EL (cell line): ENCODE data around the gene TATDN2.

Experiments
- DNase-seq: peaks from one replicate; pipeline ENCODE4 v3.0.0-alpha.2; 2016

Gene TATDN2

GRCh38 chr3:10248184-10248983 is at the start of gene TATDN2:
Gene TATDN2 (plus strand): TSS chr3:10248459. CDS start chr3:10249201, 742 bp downstream.
- peak; percentile 96 for DNase-seq

GRCh38 chr3:10198761-10199649 is 49.3 kb upstream of the TATDN2 start:
- DNase-seq: peak; percentile 70

- DNase-seq: peak; percentile 28
Measured at GRCh38 chr3:10204921-10205320, 43.3 kb upstream of the TATDN2 start.

- DNase-seq: peak; percentile 95
Measured at GRCh38 chr3:10205451-10206165, 42.7 kb upstream of the TATDN2 start.

- DNase-seq: no peak
Measured at GRCh38 chr3:10206166-10206511, 42.1 kb upstream of the TATDN2 start.

GRCh38 chr3:10213156-10213792 is 35.0 kb upstream of the TATDN2 start:
- DNase-seq: no peak

- no peak for DNase-seq
Measured at GRCh38 chr3:10215578-10216368, 32.5 kb upstream of the TATDN2 start.

GRCh38 chr3:10217359-10217758 is 30.9 kb upstream of the TATDN2 start:
- no peak for DNase-seq

GRCh38 chr3:10219737-10220136 is 28.5 kb upstream of the TATDN2 start:
- no peak for DNase-seq

- no peak for DNase-seq
Measured at GRCh38 chr3:10223676-10224639, 24.3 kb upstream of the TATDN2 start.

- peak; percentile 78 for DNase-seq
Measured at GRCh38 chr3:10224794-10225665, 23.2 kb upstream of the TATDN2 start.

- DNase-seq: no peak
Measured at GRCh38 chr3:10226293-10226692, 22.0 kb upstream of the TATDN2 start.

- DNase-seq: peak; percentile 65
Measured at GRCh38 chr3:10228248-10228950, 19.9 kb upstream of the TATDN2 start.

- DNase-seq: no peak
Measured at GRCh38 chr3:10229576-10229975, 18.7 kb upstream of the TATDN2 start.

GRCh38 chr3:10232137-10232536 is 16.1 kb upstream of the TATDN2 start:
- no peak for DNase-seq

GRCh38 chr3:10233988-10234387 is 14.3 kb upstream of the TATDN2 start:
- DNase-seq: no peak

- DNase-seq: no peak
Measured at GRCh38 chr3:10234526-10235230, 13.6 kb upstream of the TATDN2 start.

- DNase-seq: no peak
Measured at GRCh38 chr3:10235551-10235950, 12.7 kb upstream of the TATDN2 start.
